Measurements from ENCODE around the gene PRG2.

PRG2 gene

DNA sequence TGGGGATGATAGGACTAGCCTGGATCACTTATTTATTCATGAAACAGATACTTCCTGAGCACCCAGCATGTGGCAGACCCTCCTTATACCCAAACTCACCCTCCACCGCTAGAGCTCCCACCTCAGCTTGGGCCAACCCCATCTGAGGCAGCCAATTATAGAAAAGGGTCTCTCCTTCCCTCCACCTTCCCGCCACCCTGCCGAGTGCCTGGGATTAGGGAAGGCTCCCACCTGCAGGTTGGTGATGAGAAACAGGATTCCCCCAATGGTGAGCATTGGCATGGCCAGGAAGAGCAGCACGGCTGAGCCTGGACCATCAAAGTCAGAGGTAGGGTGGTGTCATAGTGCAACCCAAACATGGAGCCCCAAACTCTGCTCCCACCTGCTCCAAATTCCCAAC lies 30.6 kb upstream of the PRG2 start:
- TF ChIP-seq, protein P1, sequence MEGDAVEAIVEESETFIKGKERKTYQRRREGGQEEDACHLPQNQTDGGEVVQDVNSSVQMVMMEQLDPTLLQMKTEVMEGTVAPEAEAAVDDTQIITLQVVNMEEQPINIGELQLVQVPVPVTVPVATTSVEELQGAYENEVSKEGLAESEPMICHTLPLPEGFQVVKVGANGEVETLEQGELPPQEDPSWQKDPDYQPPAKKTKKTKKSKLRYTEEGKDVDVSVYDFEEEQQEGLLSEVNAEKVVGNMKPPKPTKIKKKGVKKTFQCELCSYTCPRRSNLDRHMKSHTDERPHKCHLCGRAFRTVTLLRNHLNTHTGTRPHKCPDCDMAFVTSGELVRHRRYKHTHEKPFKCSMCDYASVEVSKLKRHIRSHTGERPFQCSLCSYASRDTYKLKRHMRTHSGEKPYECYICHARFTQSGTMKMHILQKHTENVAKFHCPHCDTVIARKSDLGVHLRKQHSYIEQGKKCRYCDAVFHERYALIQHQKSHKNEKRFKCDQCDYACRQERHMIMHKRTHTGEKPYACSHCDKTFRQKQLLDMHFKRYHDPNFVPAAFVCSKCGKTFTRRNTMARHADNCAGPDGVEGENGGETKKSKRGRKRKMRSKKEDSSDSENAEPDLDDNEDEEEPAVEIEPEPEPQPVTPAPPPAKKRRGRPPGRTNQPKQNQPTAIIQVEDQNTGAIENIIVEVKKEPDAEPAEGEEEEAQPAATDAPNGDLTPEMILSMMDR (IDR thresholded peaks at IDR 0.05; ENCODE audit: low read length, missing control alignments) = no peak
- no peak for DNase-seq (ENCODE audit: low read depth)
- no peak overlapping the region for H3K4me3 ChIP-seq (replicated peaks; ENCODE audit: low read depth, low read length)

DNA sequence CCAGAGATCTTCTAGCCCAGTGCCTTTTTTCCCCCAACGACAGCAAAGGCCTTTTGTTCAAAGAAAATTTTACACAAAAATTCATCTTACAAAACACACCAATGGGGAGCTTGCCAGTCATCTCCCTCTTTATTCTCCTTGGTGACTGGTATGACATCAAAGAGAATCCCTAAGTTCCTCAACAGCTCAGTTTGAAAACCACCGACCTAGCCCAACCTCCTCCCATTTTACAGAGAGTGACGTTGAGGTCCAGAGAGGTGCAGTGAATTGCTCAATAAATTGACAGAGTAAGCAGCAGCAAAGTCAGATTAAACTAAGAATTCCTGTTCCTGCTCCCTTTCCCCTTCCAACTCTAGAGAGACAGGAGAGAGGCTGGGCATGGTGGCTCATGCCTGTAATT lies 28.7 kb upstream of the PRG2 start:
- no peak overlapping the region for H3K4me3 ChIP-seq (replicated peaks; ENCODE audit: low read depth, low read length)
- TF ChIP-seq, protein P1 (IDR thresholded peaks at IDR 0.05; ENCODE audit: low read length, missing control alignments) = no peak
- DNase-seq (ENCODE audit: low read depth) = no peak

DNA sequence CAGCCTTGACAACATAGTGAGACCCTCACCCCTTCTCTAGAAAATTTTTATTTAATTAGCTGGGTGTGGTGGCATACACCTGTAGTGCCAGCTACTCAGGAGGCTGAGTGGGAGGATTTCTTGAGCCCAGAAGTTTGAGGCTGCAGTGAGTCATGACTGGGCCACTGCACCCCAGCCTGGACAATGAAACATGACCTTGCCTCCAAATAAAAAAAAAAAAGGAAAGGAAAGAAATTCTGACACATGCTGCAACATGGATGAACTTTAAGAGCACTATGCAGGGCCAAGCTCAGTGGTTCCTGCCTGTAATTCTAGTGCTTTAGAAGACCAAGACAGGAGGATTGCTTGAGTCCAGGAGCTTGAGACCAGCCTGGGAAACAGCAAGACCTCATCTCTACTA lies 27.7 kb upstream of the PRG2 start:
- TF ChIP-seq, protein P1 (IDR thresholded peaks at IDR 0.05; ENCODE audit: low read length, missing control alignments) = no peak
- H3K4me3 ChIP-seq (replicated peaks; ENCODE audit: low read depth, low read length) = no peak overlapping the region
- DNase-seq (ENCODE audit: low read depth) = no peak

DNA sequence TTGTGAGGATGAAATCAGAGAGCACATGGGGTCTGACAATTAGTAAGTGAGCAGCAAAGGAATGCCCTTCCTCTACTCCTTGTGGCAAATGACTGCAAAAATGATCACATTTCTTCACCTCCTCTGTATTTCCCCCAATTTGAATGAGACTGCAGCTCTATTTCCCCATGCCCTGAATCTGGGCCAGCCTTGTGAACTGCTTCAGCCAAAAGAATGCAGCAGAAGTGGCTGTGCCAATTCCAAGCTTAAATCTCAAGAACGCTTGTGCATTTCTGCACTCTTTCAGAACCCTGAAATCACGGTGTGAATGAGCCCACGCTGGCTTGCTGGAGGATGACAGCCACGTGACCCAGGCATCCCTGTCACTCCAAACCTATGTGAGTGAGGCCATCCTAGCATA lies 26.6 kb upstream of the PRG2 start:
- H3K4me3 ChIP-seq (replicated peaks; ENCODE audit: low read depth, low read length) = no peak overlapping the region
- peak; percentile 75 for DNase-seq (ENCODE audit: low read depth)
- TF ChIP-seq, protein P1 (IDR thresholded peaks at IDR 0.05; ENCODE audit: low read length, missing control alignments) = no peak

DNA sequence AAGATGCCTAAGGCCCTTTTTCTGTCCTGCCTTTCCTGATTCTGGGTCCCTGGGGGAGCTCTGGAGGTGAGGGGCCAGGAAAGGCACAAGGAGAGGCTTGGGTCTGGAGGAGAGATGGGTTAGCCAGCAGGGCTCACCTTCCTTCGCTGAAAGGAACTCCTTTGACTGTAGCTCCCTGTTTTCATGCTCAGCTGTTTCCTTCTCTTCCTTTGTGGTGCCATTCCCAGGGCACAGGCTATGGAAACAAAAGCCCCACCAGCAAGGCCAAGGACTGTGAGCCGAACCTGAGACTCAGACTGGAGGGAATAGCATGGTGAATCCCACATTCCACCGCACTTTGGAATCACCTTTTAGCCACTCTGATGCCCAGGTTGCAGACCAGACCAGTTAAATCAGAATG lies 26.0 kb upstream of the PRG2 start:
- TF ChIP-seq, protein P1 (IDR thresholded peaks at IDR 0.05; ENCODE audit: low read length, missing control alignments) = no peak
- H3K4me3 ChIP-seq (replicated peaks; ENCODE audit: low read depth, low read length) = no peak overlapping the region
- no peak for DNase-seq (ENCODE audit: low read depth)

DNA sequence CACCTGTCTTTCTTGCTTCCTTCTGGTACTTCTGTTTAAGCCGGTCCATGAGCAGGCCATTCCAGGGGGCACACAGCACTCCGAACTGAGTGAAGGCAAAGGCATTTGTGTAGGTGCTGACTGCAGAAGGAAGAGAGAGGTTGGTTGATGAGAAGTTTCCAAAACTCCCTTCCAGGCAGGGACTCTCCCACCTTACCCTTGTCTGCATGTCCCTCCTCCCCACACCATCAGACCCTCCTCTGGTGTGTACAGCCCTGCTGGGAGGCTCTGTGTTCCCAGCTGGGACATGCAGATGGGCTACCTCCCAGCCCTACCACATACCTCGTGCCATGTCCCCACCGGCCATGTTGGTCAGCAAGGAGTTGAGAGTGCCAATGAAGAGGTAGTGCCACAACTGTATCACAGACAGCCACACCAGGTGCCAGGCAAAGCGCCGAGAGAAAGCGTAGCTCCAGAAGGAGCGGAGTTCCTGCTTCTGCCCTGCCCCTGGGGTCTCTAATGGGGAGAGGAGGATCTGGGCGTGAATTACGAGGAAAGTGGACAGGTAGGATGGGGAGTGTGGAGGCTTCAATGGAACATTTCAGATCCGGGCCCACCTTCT lies 24.3 kb upstream of the PRG2 start:
- H3K4me3 ChIP-seq (replicated peaks; ENCODE audit: low read depth, low read length) = no peak overlapping the region
- TF ChIP-seq, protein P1 (IDR thresholded peaks at IDR 0.05; ENCODE audit: low read length, missing control alignments) = no peak
- no peak for DNase-seq (ENCODE audit: low read depth)

DNA sequence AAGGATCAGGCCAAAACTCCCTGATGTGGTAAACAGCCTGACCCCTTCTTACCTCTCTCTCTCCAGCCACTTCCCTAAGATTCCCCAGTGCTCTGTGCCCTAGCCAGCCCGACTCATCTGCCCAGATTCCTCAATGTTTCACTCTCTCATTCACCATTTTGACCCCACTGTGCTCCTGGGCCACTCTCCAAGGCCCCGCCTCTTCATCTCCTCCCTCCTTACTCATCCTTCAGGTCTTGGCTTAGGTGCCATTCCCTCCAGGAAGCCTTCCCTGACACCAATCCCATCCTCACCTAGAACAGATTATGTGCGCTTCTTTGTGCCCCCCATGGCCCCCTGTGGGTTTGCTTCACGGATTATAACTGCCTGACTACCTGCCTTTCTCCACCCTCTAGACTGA lies 23.2 kb upstream of the PRG2 start:
- DNase-seq (ENCODE audit: low read depth) = no peak
- TF ChIP-seq, protein P1 (IDR thresholded peaks at IDR 0.05; ENCODE audit: low read length, missing control alignments) = no peak
- H3K4me3 ChIP-seq (replicated peaks; ENCODE audit: low read depth, low read length) = no peak overlapping the region
